Measurements from ENCODE around the gene SCGB1D1.
"Not testable (repeated sequence)": the region's sequence is repeated elsewhere in the genome, so short reads cannot be mapped to it uniquely, and the experiment has no call there.

SCGB1D1 gene

GRCh38 chr11:62176766-62177165, 13.2 kb upstream of the SCGB1D1 start:
- Histone ChIP-seq H3K9me3 (ENCODE audit: low read depth, low read length) (no peaks in the 10 kb centered on the region), H3K36me3 (ENCODE audit: insufficient read depth, low read length) (no peaks in the 10 kb centered on the region), H3K4me3 (no peak overlapping the region), H3K27ac (no peak overlapping the region), H3K9ac (ENCODE audit: insufficient read length) (no peak overlapping the region)
- TF ChIP-seq EZH2 (IDR thresholded peaks at IDR 0.05) (no peak), POLR2AphosphoS5 (IDR thresholded peaks at IDR 0.05; ENCODE audit: borderline replicate concordance, low read depth, low read length) (no peak), FOXP2 (optimal IDR thresholded peaks at IDR 0.05; ENCODE audit: control extremely low read depth, extremely low read length, insufficient read depth) (no peak)
- DNase-seq (ENCODE audit: low read depth, low spot score): no peak

GRCh38 chr11:62179995-62180394, 10.0 kb upstream of the SCGB1D1 start:
- Histone ChIP-seq H3K9me3 (ENCODE audit: low read depth, low read length) (no peaks in the 10 kb centered on the region), H3K9ac (ENCODE audit: insufficient read length) (no peak overlapping the region), H3K36me3 (ENCODE audit: insufficient read depth, low read length) (no peaks in the 10 kb centered on the region), H3K27ac (no peak overlapping the region), H3K4me3 (no peak overlapping the region)
- no peak for TF ChIP-seq EZH2 (IDR thresholded peaks at IDR 0.05)
- no peak for TF ChIP-seq FOXP2 (optimal IDR thresholded peaks at IDR 0.05; ENCODE audit: control extremely low read depth, extremely low read length, insufficient read depth)
- TF ChIP-seq POLR2AphosphoS5 (IDR thresholded peaks at IDR 0.05; ENCODE audit: borderline replicate concordance, low read depth, low read length): no peak
- no peak for DNase-seq (ENCODE audit: low read depth, low spot score)

GRCh38 chr11:62181097-62181496, 8.9 kb upstream of the SCGB1D1 start:
- Histone ChIP-seq H3K4me3 (no peak overlapping the region), H3K27ac (no peak overlapping the region), H3K36me3 (ENCODE audit: insufficient read depth, low read length) (no peaks in the 10 kb centered on the region), H3K9ac (ENCODE audit: insufficient read length) (no peak overlapping the region), H3K9me3 (ENCODE audit: low read depth, low read length) (no peaks in the 10 kb centered on the region)
- DNase-seq (ENCODE audit: low read depth, low spot score): no peak
- TF ChIP-seq EZH2 (IDR thresholded peaks at IDR 0.05): no peak
- TF ChIP-seq FOXP2 (optimal IDR thresholded peaks at IDR 0.05; ENCODE audit: control extremely low read depth, extremely low read length, insufficient read depth): no peak
- TF ChIP-seq POLR2AphosphoS5 (IDR thresholded peaks at IDR 0.05; ENCODE audit: borderline replicate concordance, low read depth, low read length): no peak

GRCh38 chr11:62182147-62182891, 7.7 kb upstream of the SCGB1D1 start:
- no peak for TF ChIP-seq POLR2AphosphoS5 (IDR thresholded peaks at IDR 0.05; ENCODE audit: borderline replicate concordance, low read depth, low read length)
- no peak for TF ChIP-seq FOXP2 (optimal IDR thresholded peaks at IDR 0.05; ENCODE audit: control extremely low read depth, extremely low read length, insufficient read depth)
- TF ChIP-seq EZH2 (IDR thresholded peaks at IDR 0.05): no peak
- Histone ChIP-seq H3K9ac (ENCODE audit: insufficient read length) (no peak overlapping the region), H3K27ac (no peak overlapping the region), H3K9me3 (ENCODE audit: low read depth, low read length) (no peaks in the 10 kb centered on the region), H3K4me3 (no peak overlapping the region), H3K36me3 (ENCODE audit: insufficient read depth, low read length) (no peaks in the 10 kb centered on the region)
- no peak for DNase-seq (ENCODE audit: low read depth, low spot score)

- H3K9ac ChIP-seq (ENCODE audit: insufficient read length): no peak overlapping the region
- no peaks in the 10 kb centered on the region for H3K36me3 ChIP-seq (ENCODE audit: insufficient read depth, low read length)
- no peak overlapping the region for H3K4me3 ChIP-seq
- DNase-seq (ENCODE audit: low read depth, low spot score): no peak
- no peaks in the 10 kb centered on the region for H3K9me3 ChIP-seq (ENCODE audit: low read depth, low read length)
- H3K27ac ChIP-seq: no peak overlapping the region
- TF ChIP-seq POLR2AphosphoS5 (IDR thresholded peaks at IDR 0.05; ENCODE audit: borderline replicate concordance, low read depth, low read length) (no peak), FOXP2 (optimal IDR thresholded peaks at IDR 0.05; ENCODE audit: control extremely low read depth, extremely low read length, insufficient read depth) (no peak), EZH2 (IDR thresholded peaks at IDR 0.05) (no peak)
Observed at GRCh38 chr11:62186195-62186594, 3.8 kb upstream of the SCGB1D1 start.

- no peak overlapping the region for H3K4me3 ChIP-seq
- no peak for DNase-seq (ENCODE audit: low read depth, low spot score)
- H3K27ac ChIP-seq: no peak overlapping the region
- no peaks in the 10 kb centered on the region for H3K36me3 ChIP-seq (ENCODE audit: insufficient read depth, low read length)
- H3K9me3 ChIP-seq (ENCODE audit: low read depth, low read length): no peaks in the 10 kb centered on the region
- no peak overlapping the region for H3K9ac ChIP-seq (ENCODE audit: insufficient read length)
- TF ChIP-seq FOXP2 (optimal IDR thresholded peaks at IDR 0.05; ENCODE audit: control extremely low read depth, extremely low read length, insufficient read depth) (no peak), POLR2AphosphoS5 (IDR thresholded peaks at IDR 0.05; ENCODE audit: borderline replicate concordance, low read depth, low read length) (no peak), EZH2 (IDR thresholded peaks at IDR 0.05) (no peak)
Observed at GRCh38 chr11:62193952-62194351, 3.9 kb downstream of the SCGB1D1 start.

GRCh38 chr11:62195010-62195409, 5.0 kb downstream of the SCGB1D1 start:
- DNase-seq (ENCODE audit: low read depth, low spot score): not testable (repeated sequence)

GRCh38 chr11:62195945-62196344, 5.9 kb downstream of the SCGB1D1 start:
- H3K27ac ChIP-seq: no peak overlapping the region
- no peaks in the 10 kb centered on the region for H3K36me3 ChIP-seq (ENCODE audit: insufficient read depth, low read length)
- no peak for TF ChIP-seq EZH2 (IDR thresholded peaks at IDR 0.05)
- no peak for TF ChIP-seq FOXP2 (optimal IDR thresholded peaks at IDR 0.05; ENCODE audit: control extremely low read depth, extremely low read length, insufficient read depth)
- no peak for TF ChIP-seq POLR2AphosphoS5 (IDR thresholded peaks at IDR 0.05; ENCODE audit: borderline replicate concordance, low read depth, low read length)
- no peaks in the 10 kb centered on the region for H3K9me3 ChIP-seq (ENCODE audit: low read depth, low read length)
- H3K4me3 ChIP-seq: no peak overlapping the region
- H3K9ac ChIP-seq (ENCODE audit: insufficient read length): no peak overlapping the region
- no peak for DNase-seq (ENCODE audit: low read depth, low spot score)

More at GRCh38 chr11:62195010-62195409, 5.0 kb downstream of the SCGB1D1 start:
- H3K9me3 ChIP-seq (ENCODE audit: low read depth, low read length); H3K4me3 ChIP-seq; H3K27ac ChIP-seq; H3K36me3 ChIP-seq (ENCODE audit: insufficient read depth, low read length); H3K9ac ChIP-seq (ENCODE audit: insufficient read length): not testable (repeated sequence)

- not testable (repeated sequence) for DNase-seq (ENCODE audit: low read depth, low spot score); H3K4me3 ChIP-seq; H3K36me3 ChIP-seq (ENCODE audit: insufficient read depth, low read length); H3K27ac ChIP-seq; H3K9ac ChIP-seq (ENCODE audit: insufficient read length); H3K9me3 ChIP-seq (ENCODE audit: low read depth, low read length)
Observed at GRCh38 chr11:62197400-62197799, 7.4 kb downstream of the SCGB1D1 start.

Data from SK-N-MC (cell line).